ENCODE data around the gene SLC35E4.

SLC35E4 gene

DNA sequence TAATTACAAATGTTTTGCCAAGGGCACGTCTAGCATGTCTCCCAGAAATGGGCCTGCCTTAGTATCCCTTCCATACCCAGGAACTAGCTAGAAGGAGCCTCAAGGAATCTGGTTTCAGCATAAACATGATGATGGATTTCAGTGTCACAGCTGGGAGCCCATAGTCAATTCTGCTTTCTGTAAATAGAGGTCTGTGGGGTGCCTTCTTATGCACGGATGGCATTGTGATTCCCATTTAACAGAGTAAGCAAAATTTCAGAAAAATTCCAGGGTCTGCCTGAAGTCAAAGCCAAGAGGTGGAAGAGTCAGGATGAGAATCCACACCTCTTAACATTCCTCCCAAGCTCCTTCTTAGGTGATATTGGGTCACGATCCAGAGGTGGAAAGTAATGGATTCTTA is 20.0 kb downstream of the SLC35E4 start:
- Histone ChIP-seq H3K36me3 (ENCODE audit: insufficient read depth, low read depth, low read length) (no peaks in the 10 kb centered on the region), H3K9ac (ENCODE audit: low read depth, low read length) (0 out of 2 replicates have a peak overlapping the region, but pooled peaks have one; percentile 0), H3K27me3 (ENCODE audit: insufficient read depth, low read length) (no peaks in the 10 kb centered on the region), H3K9me3 (ENCODE audit: insufficient read depth, low read depth, low read length) (no peaks in the 10 kb centered on the region), H3K4me3 (ENCODE audit: low read length) (no peak overlapping the region), H3K27ac (ENCODE audit: low read length) (no peak overlapping the region), H3K4me1 (ENCODE audit: insufficient read depth, low read length) (peaks cover 4% of the 10 kb centered on the region; the same call in 1 of the 2 replicates)

DNA sequence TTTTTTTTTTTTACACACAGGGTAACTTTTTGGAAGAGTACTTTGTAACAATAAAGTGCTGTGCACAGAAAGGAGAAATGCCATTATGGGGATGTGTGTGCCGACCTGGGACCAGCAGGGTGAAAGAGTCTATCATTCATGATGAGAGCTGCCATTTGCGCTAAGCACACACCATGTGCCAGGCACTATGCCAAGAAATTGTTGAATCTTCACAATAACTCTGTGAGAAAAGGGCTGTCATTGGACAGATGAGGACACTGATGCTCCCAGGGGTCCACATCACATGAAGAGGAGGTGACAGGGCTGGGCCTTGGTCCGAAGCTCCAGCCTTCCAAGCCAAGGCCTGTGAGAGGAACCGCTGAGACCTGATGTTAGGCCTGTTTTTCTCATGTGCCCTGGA is 26.5 kb downstream of the SLC35E4 start:
- Histone ChIP-seq H3K9me3 (ENCODE audit: insufficient read depth, low read depth, low read length) (no peaks in the 10 kb centered on the region), H3K36me3 (ENCODE audit: insufficient read depth, low read depth, low read length) (peaks cover 5% of the 10 kb centered on the region; the same call in 1 of the 2 replicates), H3K4me1 (ENCODE audit: insufficient read depth, low read length) (peaks cover 6% of the 10 kb centered on the region; the same call in 1 of the 2 replicates), H3K4me3 (ENCODE audit: low read length) (no peak overlapping the region), H3K9ac (ENCODE audit: low read depth, low read length) (no peak overlapping the region), H3K27ac (ENCODE audit: low read length) (no peak overlapping the region), H3K27me3 (ENCODE audit: insufficient read depth, low read length) (peaks cover 11% of the 10 kb centered on the region)

DNA sequence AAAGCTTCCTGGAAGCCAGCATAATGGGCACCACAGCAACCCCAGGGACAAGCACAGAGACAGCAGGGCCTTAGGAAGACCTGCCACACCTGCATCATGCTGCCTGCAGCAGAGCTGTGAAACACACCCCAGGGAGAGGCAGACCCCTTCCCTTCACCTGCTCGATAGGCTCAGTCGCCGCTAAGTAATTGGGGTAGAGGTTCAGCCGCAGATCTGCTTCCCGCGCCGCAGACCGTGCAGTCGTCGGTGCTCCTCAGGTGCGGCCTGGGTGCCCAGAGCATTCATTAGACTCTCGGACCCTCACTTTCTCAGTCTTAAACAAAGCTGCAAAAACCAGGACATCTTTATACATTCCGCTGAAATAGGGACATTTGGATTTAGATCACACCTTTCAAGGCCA is 29.2 kb downstream of the SLC35E4 start:
- Histone ChIP-seq H3K27ac (ENCODE audit: low read length) (no peak overlapping the region), H3K4me1 (ENCODE audit: insufficient read depth, low read length) (peaks cover 8% of the 10 kb centered on the region; the same call in 1 of the 2 replicates), H3K36me3 (ENCODE audit: insufficient read depth, low read depth, low read length) (peaks cover 5% of the 10 kb centered on the region; the same call in 1 of the 2 replicates), H3K9me3 (ENCODE audit: insufficient read depth, low read depth, low read length) (no peaks in the 10 kb centered on the region), H3K9ac (ENCODE audit: low read depth, low read length) (no peak overlapping the region), H3K4me3 (ENCODE audit: low read length) (no peak overlapping the region), H3K27me3 (ENCODE audit: insufficient read depth, low read length) (peaks cover 28% of the 10 kb centered on the region)

DNA sequence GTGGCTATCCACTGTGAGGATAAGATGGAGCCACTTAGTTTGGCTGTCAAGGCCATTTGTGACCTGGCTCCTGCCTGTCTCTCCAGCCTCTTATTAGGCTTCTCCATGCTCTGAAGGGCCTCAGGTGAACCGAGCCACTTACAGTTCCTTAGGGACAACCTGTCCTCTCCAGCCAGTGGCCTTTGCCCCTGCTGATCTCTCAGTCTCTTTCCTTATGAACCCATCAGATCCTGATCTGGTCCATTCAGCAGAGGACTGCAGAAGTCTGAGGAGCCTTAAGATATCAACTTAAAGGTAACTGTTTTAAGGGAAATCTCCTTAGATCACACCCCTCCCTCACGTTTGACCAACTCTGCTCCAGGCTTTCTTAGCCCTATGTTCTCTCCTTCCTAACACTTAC is 29.7 kb downstream of the SLC35E4 start:
- Histone ChIP-seq H3K27me3 (ENCODE audit: insufficient read depth, low read length) (peaks cover 28% of the 10 kb centered on the region), H3K4me3 (ENCODE audit: low read length) (no peak overlapping the region), H3K9me3 (ENCODE audit: insufficient read depth, low read depth, low read length) (no peaks in the 10 kb centered on the region), H3K9ac (ENCODE audit: low read depth, low read length) (no peak overlapping the region), H3K27ac (ENCODE audit: low read length) (no peak overlapping the region), H3K36me3 (ENCODE audit: insufficient read depth, low read depth, low read length) (peaks cover 5% of the 10 kb centered on the region; the same call in 1 of the 2 replicates), H3K4me1 (ENCODE audit: insufficient read depth, low read length) (peaks cover 8% of the 10 kb centered on the region; the same call in 1 of the 2 replicates)

DNA sequence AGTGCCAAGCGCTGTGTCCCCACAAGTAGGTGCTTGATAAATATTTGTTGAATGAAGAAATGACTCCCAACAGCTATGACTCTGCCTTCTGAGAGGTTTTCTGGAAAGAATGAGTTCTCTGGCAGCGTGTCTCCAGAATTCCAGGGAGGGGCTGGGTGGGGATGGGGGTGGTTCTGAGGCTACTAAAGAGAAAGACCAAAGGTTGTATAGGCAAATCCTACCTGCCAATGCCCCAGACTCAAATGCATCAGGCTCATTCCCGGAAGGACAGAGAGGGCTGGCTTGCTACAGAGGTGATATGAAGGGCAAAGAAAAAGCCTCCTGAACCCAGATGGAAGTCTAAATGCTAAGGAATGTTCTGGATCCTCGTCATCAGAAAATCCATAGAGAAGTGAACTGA is 30.2 kb downstream of the SLC35E4 start:
- Histone ChIP-seq H3K4me3 (ENCODE audit: low read length) (no peak overlapping the region), H3K27me3 (ENCODE audit: insufficient read depth, low read length) (peaks cover 28% of the 10 kb centered on the region), H3K36me3 (ENCODE audit: insufficient read depth, low read depth, low read length) (peaks cover 5% of the 10 kb centered on the region; the same call in 1 of the 2 replicates), H3K9ac (ENCODE audit: low read depth, low read length) (no peak overlapping the region), H3K27ac (ENCODE audit: low read length) (no peak overlapping the region), H3K9me3 (ENCODE audit: insufficient read depth, low read depth, low read length) (no peaks in the 10 kb centered on the region), H3K4me1 (ENCODE audit: insufficient read depth, low read length) (peaks cover 8% of the 10 kb centered on the region; the same call in 1 of the 2 replicates)

DNA sequence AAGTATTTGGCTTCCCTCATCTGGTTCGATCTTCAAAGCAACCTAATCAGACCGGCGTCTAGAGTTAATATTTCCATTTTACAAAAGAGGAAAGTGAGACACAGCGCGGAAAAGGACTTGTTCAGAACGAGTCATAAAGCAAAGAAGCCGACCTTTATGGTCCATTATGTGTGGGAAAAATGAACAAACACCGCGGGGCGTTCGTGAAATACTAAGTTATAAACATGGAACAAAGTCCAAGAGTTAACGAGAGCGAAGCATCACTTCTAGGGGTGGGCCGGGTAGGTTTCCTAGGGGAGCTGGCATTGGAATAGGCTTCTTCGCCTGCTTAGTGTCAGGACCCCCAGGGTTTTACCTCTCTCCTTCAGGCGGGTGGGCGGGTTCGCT is 31.5 kb downstream of the SLC35E4 start:
- Histone ChIP-seq H3K9ac (ENCODE audit: low read depth, low read length) (peak overlapping the region; percentile 16; the same call in 1 of the 2 replicates), H3K36me3 (ENCODE audit: insufficient read depth, low read depth, low read length) (peaks cover 5% of the 10 kb centered on the region; the same call in 1 of the 2 replicates), H3K4me1 (ENCODE audit: insufficient read depth, low read length) (peaks cover 8% of the 10 kb centered on the region; the same call in 1 of the 2 replicates), H3K4me3 (ENCODE audit: low read length) (peak overlapping the region; percentile 85), H3K9me3 (ENCODE audit: insufficient read depth, low read depth, low read length) (no peaks in the 10 kb centered on the region), H3K27ac (ENCODE audit: low read length) (no peak overlapping the region), H3K27me3 (ENCODE audit: insufficient read depth, low read length) (peaks cover 28% of the 10 kb centered on the region)

DNA sequence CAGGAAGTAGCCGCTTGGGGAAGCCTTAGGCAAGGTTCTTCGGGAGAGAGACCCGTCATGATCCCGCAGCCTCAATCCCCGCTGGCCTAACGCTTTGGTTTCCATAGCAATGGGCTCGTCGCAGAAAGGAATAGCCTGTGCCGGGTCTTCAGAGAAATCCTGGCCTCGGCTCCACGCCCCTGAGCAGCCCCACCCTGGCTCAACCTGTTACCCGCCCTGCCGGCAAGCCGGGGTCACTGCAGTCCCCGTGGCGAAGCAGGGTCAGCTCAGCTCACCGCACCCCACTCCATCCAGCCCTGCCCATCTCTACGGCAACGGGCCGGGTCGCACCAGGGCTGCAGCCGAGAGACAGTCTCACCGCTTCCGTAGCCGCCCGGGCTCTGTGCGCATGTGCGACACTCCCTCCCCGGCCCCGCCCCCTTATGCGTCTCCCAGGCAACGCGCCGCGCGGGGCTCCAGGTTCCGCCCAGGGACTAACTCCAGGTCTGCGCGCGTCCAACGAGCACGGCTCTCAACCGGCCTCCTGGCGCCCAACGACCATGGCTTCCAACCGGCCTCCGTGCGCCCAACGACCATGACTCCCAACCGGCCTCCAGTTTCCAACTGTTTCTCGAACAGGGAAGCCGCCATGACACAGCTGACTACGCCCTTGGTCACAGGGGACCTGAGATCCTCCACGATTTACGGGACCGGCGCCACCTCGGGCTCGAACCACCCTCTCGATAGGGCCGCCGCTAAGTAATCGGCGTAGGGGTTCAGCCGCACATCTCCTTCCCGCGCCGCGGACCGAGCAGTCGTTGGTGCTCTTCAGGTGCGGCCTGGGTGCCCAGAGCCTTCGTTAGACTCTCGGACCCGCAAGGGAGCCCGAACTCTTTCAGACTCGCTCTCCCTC is 32.2 kb downstream of the SLC35E4 start, which contains the start of gene DUSP18:
TSS of gene DUSP18 (minus strand) at position 382 of the 892 bp plus-strand sequence. CDS start 3,872 bp downstream, outside the sequence.
- no peak within 1 kb of the TSS for H3K27ac ChIP-seq (ENCODE audit: low read length)
- peaks cover 28% of the 10 kb centered on the region for H3K27me3 ChIP-seq (ENCODE audit: insufficient read depth, low read length)

DNA sequence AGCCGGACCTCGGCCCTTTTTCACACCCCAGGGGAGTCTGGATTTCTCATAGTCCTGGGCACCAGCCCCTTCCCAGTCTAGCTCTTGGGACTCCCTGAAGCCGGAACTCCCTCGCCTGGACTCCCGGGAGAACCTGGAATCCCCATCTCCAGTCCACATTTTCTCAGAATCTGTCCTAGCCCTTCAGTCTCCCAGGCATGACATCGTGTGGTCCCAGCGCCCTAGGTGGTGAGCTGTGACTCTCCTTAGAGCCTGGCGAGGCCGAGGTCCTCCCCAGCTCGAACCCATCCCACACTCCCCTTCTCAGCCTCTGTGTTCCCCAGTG is 32.8 kb downstream of the SLC35E4 start:
- H3K27ac ChIP-seq (ENCODE audit: low read length), result no peak overlapping the region
- peaks cover 3% of the 10 kb centered on the region; the same call in 1 of the 2 replicates for H3K36me3 ChIP-seq (ENCODE audit: insufficient read depth, low read depth, low read length)
- H3K9ac ChIP-seq (ENCODE audit: low read depth, low read length), result peak overlapping the region; percentile 74; the same call in 1 of the 2 replicates
- H3K4me1 ChIP-seq (ENCODE audit: insufficient read depth, low read length), result peaks cover 8% of the 10 kb centered on the region; the same call in 1 of the 2 replicates
- peak overlapping the region; percentile 85 for H3K4me3 ChIP-seq (ENCODE audit: low read length)
- no peaks in the 10 kb centered on the region for H3K9me3 ChIP-seq (ENCODE audit: insufficient read depth, low read depth, low read length)
- H3K27me3 ChIP-seq (ENCODE audit: insufficient read depth, low read length), result peaks cover 28% of the 10 kb centered on the region

More for the DNA sequence above, 32.2 kb downstream of the SLC35E4 start, which contains the start of gene DUSP18:
- Histone ChIP-seq H3K36me3 (ENCODE audit: insufficient read depth, low read depth, low read length) (peaks cover 5% of the 10 kb centered on the region; the same call in 1 of the 2 replicates), H3K4me3 (ENCODE audit: low read length) (peak within 1 kb of the TSS; percentile 85), H3K4me1 (ENCODE audit: insufficient read depth, low read length) (peaks cover 8% of the 10 kb centered on the region; the same call in 1 of the 2 replicates), H3K9ac (ENCODE audit: low read depth, low read length) (peak within 1 kb of the TSS; percentile 74; the same call in 1 of the 2 replicates), H3K9me3 (ENCODE audit: insufficient read depth, low read depth, low read length) (no peaks in the 10 kb centered on the region)

DNA sequence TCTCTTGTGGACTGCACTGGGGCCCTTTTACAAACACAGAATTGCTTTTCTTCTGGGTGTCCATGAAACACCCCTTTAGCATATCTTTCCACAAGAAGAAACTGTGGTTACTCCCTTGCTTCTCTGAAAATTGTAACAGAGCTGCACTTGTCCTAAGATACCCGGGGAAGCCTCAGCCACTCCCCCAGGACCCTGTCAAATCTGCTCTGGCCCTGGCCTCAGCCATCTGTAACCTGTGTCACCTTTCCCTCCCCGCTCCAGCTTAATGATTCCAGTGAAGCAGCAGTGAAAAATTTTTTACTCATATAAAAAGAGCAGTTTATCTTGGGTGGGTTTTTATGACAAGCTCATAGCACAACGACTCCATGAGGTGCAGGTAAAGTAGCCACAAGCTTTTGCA is 35.5 kb downstream of the SLC35E4 start:
- H3K4me1 ChIP-seq (ENCODE audit: insufficient read depth, low read length), result peaks cover 8% of the 10 kb centered on the region; the same call in 1 of the 2 replicates
- H3K9me3 ChIP-seq (ENCODE audit: insufficient read depth, low read depth, low read length), result no peaks in the 10 kb centered on the region
- H3K27ac ChIP-seq (ENCODE audit: low read length), result no peak overlapping the region
- H3K4me3 ChIP-seq (ENCODE audit: low read length), result no peak overlapping the region
- H3K36me3 ChIP-seq (ENCODE audit: insufficient read depth, low read depth, low read length), result no peaks in the 10 kb centered on the region
- no peak overlapping the region for H3K9ac ChIP-seq (ENCODE audit: low read depth, low read length)
- H3K27me3 ChIP-seq (ENCODE audit: insufficient read depth, low read length), result peaks cover 25% of the 10 kb centered on the region

DNA sequence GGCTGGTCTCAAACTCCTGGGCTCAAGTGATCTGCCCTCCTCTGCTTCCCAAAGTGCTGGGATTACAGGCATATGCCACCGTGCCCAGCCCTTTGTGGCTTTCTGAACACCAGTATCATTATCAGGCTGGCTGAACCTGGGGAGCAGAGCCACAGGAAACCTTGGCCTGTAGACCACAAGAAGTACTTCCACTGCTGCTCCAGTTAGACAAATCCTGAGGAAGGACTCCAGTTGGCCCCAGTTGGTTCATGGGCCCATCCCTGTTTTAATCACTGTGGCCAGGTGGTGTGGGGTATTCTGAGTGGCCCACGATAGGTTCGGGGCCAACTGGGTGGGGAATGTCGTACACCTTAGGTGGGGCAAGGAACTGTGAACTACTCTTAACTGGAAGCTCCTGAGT is 37.6 kb downstream of the SLC35E4 start:
- Histone ChIP-seq H3K36me3 (ENCODE audit: insufficient read depth, low read depth, low read length) (no peaks in the 10 kb centered on the region), H3K4me3 (ENCODE audit: low read length) (no peak overlapping the region), H3K9ac (ENCODE audit: low read depth, low read length) (no peak overlapping the region), H3K27ac (ENCODE audit: low read length) (no peak overlapping the region), H3K4me1 (ENCODE audit: insufficient read depth, low read length) (no peaks in the 10 kb centered on the region; the same call in 1 of the 2 replicates), H3K9me3 (ENCODE audit: insufficient read depth, low read depth, low read length) (no peaks in the 10 kb centered on the region), H3K27me3 (ENCODE audit: insufficient read depth, low read length) (peaks cover 13% of the 10 kb centered on the region)

DNA sequence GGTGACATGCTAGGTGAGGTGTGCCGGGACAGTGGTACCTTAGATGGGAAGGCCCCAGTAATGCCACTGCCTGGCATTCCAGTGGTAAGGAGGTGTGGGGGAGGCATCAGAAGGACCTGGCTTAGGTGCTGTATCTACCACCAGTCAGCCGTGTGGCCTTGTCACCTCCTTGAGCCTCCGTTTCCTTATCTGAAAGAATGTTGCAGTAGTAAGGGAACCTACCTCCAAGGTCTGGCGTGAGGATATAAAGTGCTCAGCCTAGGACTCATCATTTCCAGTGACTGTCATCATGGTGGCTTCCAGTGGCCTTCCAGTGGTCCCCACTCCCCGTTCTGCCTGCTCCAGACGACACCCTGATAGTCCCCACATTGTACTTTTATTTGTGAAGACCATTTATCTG is 38.9 kb downstream of the SLC35E4 start:
- H3K9ac ChIP-seq (ENCODE audit: low read depth, low read length), result no peak overlapping the region
- H3K36me3 ChIP-seq (ENCODE audit: insufficient read depth, low read depth, low read length), result no peaks in the 10 kb centered on the region
- H3K27ac ChIP-seq (ENCODE audit: low read length), result no peak overlapping the region

More for the DNA sequence above, 38.9 kb downstream of the SLC35E4 start:
- Histone ChIP-seq H3K27me3 (ENCODE audit: insufficient read depth, low read length) (0 out of 2 replicates have a peak, but pooled peaks cover 5% of the 10 kb centered on the region), H3K4me1 (ENCODE audit: insufficient read depth, low read length) (peaks cover 2% of the 10 kb centered on the region; the same call in 1 of the 2 replicates), H3K4me3 (ENCODE audit: low read length) (no peak overlapping the region), H3K9me3 (ENCODE audit: insufficient read depth, low read depth, low read length) (no peaks in the 10 kb centered on the region)
